Upper lobe of right lung (tissue), 1 donor: ENCODE measurements around the gene CNGA3. TPM values are rescaled to one million over a fixed set of nuclear protein-coding genes. Genes with fewer than 3 reads are reported as not detected.
A peak's percentile ranks its signal among the peaks of the same experiment; 100 is the strongest.

Source experiments
- ATAC-seq: fragments of 200-7000 bp; cut with Tn5 transposase; one replicate; pipeline ENCODE4 v1.9.1; 2020; ENCODE audit warnings: mild to moderate bottlenecking, moderate library complexity
- DNase-seq: peaks from one replicate; pipeline ENCODE4 v3.0.0-alpha.2; 2020
- H3K27ac ChIP-seq: fragments of 200-600 bp; one replicate; pipeline ENCODE4 v1.8.0; 2022
- H3K27me3 ChIP-seq: fragments of 200-600 bp; one replicate; pipeline ENCODE4 v1.8.0; 2022; ENCODE audit warnings: mild to moderate bottlenecking
- H3K36me3 ChIP-seq: fragments of 200-600 bp; one replicate; pipeline ENCODE4 v1.8.0; 2022
- H3K4me1 ChIP-seq: fragments of 200-600 bp; one replicate; pipeline ENCODE4 v1.8.0; 2022
- H3K4me3 ChIP-seq: fragments of 200-600 bp; one replicate; pipeline ENCODE4 v1.8.0; 2022; ENCODE audit warnings: mild to moderate bottlenecking
- H3K9me3 ChIP-seq: fragments of 200-600 bp; one replicate; pipeline ENCODE4 v1.8.0; 2022
- CTCF ChIP-seq: fragments of 200-600 bp; IDR thresholded peaks from one replicate; pipeline ENCODE4 v1.8.0; 2022; ENCODE audit warnings: antibody characterized with exemption
- intact Hi-C: fragments of 100-400 bp; cut with DNase I; formaldehyde crosslinking; loops from one replicate; pipeline ENCODE4 v1.11.0; 2022
- total RNA-seq: library from RNA; stranded (reverse); fragmentation: NEBNext Ultra II Directional; extraction: Animal tissue kit (Norgen Biotek cat#: 25700); gene quantifications from one replicate; pipeline ENCODE4 v1.2.1, GENCODE V29; 2021
- donor health status: DM: no; HTN: yes; CAD: no; lungs with severe emphysema.

Gene CNGA3
- total RNA-seq, 1 donor from 2014 or later, result 0.17 TPM

GRCh38 chr2:98310010-98310409, 36.2 kb upstream of the CNGA3 start:
- Histone ChIP-seq H3K9me3 (no peaks in the 10 kb centered on the region), H3K27me3 (no peaks in the 10 kb centered on the region), H3K4me3 (no peak overlapping the region), H3K36me3 (no peaks in the 10 kb centered on the region), H3K4me1 (peaks cover 7% of the 10 kb centered on the region), H3K27ac (no peak overlapping the region)
- ATAC-seq, result peak; percentile 46
- TF ChIP-seq CTCF, result no peak
- intact Hi-C loops, result no loop called here
- no peak for DNase-seq

- intact Hi-C loops, result no loop called here
- no peak overlapping the region for H3K4me3 ChIP-seq
- no peak for TF ChIP-seq CTCF
- no peaks in the 10 kb centered on the region for H3K9me3 ChIP-seq
- no peaks in the 10 kb centered on the region for H3K27me3 ChIP-seq
- no peaks in the 10 kb centered on the region for H3K36me3 ChIP-seq
- no peak for ATAC-seq
- H3K27ac ChIP-seq, result no peak overlapping the region
- H3K4me1 ChIP-seq, result peaks cover 7% of the 10 kb centered on the region
- DNase-seq, result no peak
Observed at GRCh38 chr2:98311090-98311489, 35.2 kb upstream of the CNGA3 start.

GRCh38 chr2:98311771-98312545, 34.3 kb upstream of the CNGA3 start:
- H3K36me3 ChIP-seq, result no peaks in the 10 kb centered on the region
- no peak for TF ChIP-seq CTCF
- no peak overlapping the region for H3K4me3 ChIP-seq
- DNase-seq, result no peak
- peak; percentile 31 for ATAC-seq
- peaks cover 7% of the 10 kb centered on the region for H3K4me1 ChIP-seq
- H3K27ac ChIP-seq, result no peak overlapping the region
- no peaks in the 10 kb centered on the region for H3K27me3 ChIP-seq
- H3K9me3 ChIP-seq, result no peaks in the 10 kb centered on the region
- intact Hi-C loops, result no loop called here

GRCh38 chr2:98313492-98314250, 32.6 kb upstream of the CNGA3 start:
- intact Hi-C loops, result no loop called here

GRCh38 chr2:98314251-98314650, 32.0 kb upstream of the CNGA3 start:
- Histone ChIP-seq H3K4me1 (peaks cover 7% of the 10 kb centered on the region), H3K27ac (no peak overlapping the region), H3K4me3 (no peak overlapping the region), H3K36me3 (no peaks in the 10 kb centered on the region), H3K9me3 (no peaks in the 10 kb centered on the region), H3K27me3 (no peaks in the 10 kb centered on the region)
- no peak for ATAC-seq
- no peak for TF ChIP-seq CTCF
- no peak for DNase-seq
- intact Hi-C loops, result no loop called here

More at GRCh38 chr2:98313492-98314250, 32.6 kb upstream of the CNGA3 start:
- Histone ChIP-seq H3K27me3 (no peaks in the 10 kb centered on the region), H3K36me3 (no peaks in the 10 kb centered on the region), H3K27ac (no peak overlapping the region), H3K4me3 (no peak overlapping the region), H3K4me1 (peaks cover 7% of the 10 kb centered on the region), H3K9me3 (no peaks in the 10 kb centered on the region)
- TF ChIP-seq CTCF, result no peak
- no peak for DNase-seq
- ATAC-seq, result no peak
